Measurements from ENCODE around the gene SORCS3.

SORCS3 gene

DNA sequence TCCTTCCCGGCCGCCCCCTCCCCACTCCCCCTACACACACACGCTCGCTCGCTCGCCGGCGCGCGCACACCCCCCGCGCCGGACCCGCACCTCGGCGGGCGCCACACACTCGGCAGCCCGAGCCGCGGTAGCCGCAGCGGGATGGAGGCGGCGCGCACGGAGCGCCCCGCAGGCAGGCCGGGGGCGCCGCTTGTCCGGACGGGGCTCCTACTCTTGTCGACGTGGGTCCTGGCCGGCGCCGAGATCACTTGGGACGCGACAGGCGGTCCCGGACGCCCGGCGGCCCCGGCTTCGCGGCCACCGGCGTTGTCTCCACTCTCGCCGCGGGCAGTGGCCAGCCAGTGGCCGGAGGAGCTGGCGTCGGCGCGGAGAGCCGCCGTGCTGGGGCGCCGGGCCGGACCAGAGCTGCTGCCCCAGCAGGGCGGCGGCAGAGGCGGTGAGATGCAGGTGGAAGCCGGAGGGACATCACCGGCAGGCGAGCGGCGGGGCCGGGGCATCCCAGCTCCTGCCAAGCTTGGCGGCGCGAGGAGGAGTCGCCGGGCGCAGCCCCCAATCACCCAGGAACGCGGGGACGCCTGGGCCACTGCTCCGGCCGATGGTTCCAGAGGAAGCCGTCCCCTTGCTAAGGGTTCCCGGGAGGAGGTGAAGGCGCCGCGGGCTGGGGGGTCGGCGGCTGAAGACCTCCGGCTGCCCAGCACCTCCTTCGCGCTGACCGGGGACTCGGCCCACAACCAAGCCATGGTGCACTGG lies at the start of gene SORCS3:
SORCS3 (plus strand) TSS at position 104 of the 750 bp plus-strand sequence.
- DNase-seq (ENCODE audit: low read depth): no peak

DNA sequence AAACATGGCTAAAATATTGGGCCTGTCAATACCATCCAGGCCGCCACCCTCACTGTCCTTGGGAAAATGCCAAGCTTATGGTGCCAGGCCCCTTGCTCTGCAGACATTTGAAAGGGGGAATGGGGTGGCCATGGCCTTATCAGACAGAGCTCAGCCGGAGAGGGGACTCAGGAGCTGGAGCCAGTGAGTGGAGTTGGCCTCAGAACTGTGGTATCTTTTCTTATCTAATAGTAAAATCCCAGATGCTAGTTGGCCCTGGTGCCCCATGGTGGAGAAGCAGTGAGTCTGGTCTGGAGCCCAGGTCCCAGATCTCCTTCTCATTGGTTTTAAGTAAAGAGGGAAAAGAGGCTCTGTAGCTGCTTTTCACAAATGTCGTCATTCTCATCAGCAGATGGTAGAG lies 49.6 kb upstream of the SORCS3 start:
- DNase-seq (ENCODE audit: low read depth): no peak

DNA sequence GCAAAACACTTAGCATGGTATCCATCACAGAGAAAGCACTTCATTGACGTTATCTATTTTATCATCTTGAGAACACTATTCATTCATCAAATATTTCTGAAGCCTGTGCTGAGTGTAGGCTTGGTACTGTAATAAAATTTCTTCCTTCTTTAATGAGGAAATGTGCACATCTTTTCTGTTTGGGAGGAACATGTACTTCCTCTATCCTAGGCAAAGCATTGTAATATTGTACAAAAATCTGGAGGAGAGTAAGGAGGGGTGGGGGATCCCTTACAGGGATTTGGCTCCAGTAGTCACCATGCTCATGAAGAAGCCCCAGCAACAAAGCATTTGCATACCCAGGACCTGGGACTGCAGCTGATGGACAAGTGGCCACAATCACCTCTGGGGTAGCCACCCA lies 39.9 kb upstream of the SORCS3 start:
- DNase-seq (ENCODE audit: low read depth): no peak

DNA sequence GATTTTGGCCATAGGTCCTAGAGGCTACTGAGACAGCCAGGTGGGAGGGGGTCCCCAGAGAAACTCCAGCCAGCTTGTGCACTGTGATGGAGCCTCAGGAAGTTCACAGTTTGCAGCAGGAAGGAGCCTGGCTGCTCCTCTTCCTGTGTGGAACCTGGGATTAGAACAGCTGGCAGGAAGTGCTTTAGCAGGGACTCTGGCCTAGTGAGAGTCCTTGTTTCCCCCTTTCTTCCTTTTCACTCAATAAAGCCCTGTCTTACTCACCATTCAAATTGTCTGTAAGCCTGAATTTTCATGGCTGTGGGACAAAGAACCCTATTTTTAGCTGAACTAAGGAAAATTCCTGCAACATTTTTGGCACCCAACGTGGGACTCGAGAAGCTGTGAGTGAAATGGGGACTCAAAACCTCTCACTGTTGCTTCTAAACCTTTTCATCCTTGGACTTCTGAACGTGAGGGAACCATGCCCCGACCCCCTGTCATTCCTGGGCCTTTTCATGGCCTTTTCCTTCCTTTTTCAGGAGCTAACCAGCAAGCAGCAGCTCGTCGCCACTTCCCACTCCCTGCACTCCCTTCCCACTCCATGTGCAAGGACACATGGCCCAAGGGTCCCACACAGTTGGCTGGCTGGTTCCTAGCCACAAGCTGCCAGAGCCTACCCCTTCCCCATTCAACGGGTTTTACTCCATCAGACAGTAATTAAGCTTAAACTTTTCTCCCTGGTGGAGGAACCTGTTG lies 32.8 kb upstream of the SORCS3 start:
- no peak for DNase-seq (ENCODE audit: low read depth)

DNA sequence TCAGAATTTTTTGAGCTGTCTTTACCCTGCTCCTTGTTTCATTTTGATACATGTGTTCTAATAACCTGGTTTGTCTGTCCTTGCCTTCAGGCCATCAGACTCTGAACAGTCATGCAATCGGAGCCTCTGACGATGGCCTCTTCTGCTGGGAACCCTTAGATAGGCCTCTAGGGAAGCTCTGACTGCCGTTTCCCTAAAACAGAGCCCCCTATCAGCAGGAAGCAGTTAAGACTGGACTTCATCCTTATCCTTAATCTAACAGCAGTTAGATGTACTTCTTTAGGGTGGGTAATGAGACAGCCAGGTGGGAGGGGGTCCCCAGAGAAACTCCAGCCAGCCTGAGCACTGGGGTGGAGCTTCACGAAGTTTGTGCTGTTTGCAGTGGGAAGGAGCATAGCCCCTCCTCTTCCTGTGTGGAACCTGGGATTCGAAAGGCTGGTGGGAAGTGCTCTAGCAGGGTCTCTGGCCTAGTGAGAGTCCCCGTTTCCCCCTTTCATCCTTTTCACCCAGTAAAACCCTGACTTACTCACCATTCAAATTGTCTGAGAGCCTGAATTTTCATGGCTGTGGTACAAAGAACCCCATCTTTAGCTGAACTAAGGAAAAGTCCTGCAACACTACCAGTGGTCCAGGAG lies 28.4 kb upstream of the SORCS3 start:
- no peak for DNase-seq (ENCODE audit: low read depth)

DNA sequence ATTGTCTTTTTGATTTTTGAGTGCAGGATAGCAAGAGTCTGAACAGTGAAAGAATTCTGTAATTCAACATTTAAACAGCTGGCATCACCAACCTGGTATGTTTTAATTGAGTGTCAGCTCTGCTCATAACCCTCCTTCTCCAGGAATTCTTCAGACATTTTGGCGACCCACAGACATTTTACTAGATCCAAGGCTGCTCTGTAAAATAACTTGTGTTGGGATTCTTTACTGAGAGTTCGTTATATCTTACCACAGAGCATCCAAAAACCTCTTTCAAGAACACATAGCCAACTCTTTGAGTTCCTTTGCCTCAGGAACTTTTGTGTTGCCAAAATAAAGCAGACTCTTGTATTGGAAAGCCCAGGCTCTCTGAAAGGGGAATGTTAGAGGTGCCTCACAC lies 27.7 kb upstream of the SORCS3 start:
- no peak for DNase-seq (ENCODE audit: low read depth)

DNA sequence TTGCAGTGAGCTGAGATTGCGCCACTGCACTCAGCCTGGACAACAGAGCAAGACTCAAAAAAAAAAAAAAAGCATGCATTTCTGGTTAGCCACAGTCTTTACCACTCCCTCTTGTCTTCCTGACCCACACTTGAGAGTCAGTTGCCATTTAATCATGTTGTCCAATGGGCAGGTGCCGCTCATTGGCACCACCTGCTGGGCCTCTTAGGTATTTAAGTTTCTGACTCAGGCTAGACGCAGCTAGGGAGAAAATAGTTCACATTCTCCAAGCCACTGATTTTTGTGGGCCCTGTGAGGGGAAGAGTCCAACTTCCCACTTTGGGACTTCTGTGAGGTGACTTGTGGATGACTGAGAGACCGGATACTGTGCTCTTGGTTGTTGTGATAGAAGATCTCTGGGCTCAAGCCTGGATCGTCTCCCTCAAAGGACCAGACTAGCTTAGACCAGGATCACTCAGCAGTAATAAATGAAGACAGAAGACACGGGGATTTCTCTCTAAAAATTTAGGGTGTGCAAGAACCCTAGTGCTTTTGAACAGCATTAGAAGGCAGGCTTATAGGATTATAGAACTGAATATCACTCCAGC lies 26.8 kb upstream of the SORCS3 start:
- no peak for DNase-seq (ENCODE audit: low read depth)

DNA sequence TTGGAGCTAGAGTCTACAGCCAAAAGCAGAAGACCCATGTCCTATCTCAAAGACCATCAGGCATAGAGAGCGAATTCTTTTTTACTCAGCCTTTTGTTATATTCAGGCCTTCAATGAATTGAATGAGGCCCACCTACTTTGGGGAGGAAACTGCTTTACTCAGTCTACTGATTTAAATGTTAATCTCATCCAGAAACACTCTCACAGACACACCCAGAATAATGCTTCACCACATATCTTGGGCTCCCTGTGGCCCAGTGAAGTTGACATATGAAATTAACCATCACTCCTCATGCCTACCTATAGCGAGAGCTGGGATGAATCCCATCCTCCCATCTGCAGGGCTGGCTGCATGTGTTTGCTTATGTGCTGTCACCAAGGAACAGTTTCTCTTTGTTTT lies 26.0 kb upstream of the SORCS3 start:
- no peak for DNase-seq (ENCODE audit: low read depth)

DNA sequence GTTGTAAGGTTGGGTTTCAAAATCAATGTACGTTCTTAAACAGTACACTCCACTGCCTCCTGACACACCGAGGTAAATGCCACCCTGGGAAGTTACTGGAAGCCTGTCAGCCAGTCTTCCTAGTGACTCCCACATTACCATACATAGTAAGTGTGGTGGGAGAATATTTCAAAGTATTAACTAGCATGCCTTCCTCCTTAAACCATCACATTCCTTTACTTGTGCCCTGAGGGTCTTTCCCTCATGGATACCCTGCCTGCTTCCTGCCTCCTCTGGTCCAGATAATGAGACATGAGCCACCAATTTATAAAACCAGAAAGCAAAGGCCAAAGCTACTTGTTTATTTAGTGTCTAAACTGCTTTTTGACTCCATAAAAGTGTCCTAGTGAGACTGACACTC lies 23.3 kb upstream of the SORCS3 start:
- no peak for DNase-seq (ENCODE audit: low read depth)

DNA sequence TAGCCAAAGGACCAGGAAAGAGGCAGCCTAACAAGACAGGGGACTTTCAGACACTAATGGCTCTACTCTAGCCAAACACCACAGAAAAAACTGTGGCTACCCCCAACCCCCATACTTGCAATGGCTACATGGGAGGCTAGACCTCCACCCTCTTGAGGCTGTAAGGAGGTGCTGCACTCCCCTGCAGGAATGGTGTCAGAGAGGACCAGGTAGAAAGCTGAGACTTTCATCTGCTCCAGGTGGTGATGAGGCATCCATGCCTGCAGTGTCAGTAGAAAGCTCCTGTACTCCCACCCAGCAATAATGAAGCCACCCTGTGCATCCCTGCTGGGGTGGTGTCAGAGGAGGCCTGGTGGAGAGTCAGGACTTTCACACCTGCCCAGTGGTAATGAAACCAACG lies 18.9 kb upstream of the SORCS3 start:
- no peak for DNase-seq (ENCODE audit: low read depth)

DNA sequence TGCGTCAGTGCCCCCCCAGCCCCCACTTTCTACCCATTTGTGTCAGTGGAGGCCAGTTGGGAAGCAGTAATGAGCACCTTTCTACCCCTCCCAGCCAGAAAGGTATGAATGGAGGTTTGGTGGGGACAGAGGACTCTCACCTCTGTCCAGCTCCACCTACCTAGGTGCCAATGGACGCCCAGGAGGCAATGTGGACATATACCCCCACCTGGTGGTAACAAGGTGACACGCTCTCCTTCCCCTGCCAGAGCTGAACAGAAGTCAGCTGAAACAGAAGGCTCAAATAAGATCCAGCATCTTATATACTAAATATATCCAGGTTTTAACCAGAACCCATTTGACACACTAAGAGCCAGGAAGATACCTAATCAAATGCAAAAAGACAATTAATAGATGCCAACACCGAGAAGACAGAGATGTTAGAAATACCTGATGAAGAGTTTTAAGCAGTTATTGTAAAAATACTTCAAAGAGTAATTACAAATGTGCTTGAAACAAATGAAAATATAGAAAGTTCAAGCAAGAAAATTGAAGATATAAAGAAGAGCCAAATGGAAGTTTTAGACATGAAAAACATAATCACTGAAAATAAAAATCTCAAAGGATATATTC lies 18.4 kb upstream of the SORCS3 start:
- no peak for DNase-seq (ENCODE audit: low read depth)

DNA sequence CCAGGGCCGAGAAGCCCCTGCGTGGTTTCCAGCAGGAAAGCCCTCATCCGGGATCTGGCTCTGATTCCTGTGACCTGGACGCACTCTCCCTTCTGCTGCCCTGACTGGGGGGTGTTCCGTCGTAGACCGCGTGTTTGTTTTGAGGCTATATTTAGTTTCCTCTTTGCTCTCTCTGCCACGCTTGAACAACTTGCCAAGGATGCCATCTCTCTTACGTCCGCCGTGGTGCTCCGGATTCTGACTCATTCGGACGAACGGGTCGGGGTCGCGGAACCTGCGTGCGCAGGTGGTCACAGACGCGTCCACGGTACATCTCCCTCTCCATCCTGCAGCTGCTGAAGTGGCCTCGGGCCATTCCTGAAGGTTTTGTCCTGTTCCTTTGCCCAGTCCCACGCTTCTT lies 10.4 kb upstream of the SORCS3 start:
- no peak for DNase-seq (ENCODE audit: low read depth)

DNA sequence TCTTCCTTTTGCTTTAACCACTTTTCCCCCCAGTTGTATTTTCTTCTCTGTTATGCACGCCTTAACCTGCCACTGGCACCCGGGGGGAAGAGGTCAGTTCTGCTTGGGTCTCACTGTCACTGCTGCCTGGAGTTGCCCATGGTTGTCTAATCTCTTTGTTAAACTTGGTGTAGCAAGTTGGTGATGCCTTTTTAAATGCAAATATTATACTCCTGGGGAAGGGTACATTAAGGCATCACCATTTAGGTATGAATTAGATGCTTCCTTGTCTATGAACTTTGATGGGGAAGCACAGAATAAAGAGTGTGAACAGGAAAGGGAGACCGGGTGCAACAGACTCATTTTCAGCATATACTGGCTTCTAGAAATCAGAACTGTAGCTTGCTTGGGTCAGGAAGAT lies 9.1 kb upstream of the SORCS3 start:
- no peak for DNase-seq (ENCODE audit: low read depth)

DNA sequence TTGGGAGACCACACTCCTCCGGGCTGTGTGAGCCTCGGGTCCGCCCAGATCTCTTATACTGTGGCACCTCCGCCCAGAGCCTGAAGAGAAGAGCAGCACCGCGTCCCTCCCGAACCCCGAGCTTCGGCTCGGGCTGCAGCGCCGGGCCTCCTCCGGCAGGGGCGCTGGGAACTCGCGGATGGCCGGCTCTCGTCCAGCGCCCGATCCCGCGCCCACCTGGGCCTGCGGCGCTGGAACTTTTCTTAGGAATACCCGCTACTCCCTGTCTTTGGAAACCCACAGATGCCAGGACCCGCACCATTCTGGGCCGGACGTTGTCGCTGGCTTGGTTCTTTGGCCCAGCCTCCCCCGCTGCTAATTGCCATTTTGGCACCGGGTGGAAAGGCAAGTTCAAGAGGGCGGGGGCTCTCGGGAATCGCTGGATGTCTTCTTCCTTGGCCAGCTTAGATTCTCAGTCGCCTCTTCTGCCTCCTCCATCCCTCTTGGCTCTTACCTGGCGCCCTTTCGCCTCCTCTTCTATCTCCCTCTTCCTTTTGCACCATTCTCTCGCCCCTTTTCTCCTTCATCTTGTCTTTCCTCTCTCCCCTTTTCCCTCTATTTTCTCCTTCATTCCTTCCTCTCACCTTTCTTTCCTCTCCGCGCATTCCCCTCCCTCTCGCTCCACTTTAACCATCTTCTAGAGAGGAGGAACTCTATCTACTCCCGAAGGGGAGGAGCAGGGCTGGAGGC lies 2.1 kb upstream of the SORCS3 start:
- no peak for DNase-seq (ENCODE audit: low read depth)

DNA sequence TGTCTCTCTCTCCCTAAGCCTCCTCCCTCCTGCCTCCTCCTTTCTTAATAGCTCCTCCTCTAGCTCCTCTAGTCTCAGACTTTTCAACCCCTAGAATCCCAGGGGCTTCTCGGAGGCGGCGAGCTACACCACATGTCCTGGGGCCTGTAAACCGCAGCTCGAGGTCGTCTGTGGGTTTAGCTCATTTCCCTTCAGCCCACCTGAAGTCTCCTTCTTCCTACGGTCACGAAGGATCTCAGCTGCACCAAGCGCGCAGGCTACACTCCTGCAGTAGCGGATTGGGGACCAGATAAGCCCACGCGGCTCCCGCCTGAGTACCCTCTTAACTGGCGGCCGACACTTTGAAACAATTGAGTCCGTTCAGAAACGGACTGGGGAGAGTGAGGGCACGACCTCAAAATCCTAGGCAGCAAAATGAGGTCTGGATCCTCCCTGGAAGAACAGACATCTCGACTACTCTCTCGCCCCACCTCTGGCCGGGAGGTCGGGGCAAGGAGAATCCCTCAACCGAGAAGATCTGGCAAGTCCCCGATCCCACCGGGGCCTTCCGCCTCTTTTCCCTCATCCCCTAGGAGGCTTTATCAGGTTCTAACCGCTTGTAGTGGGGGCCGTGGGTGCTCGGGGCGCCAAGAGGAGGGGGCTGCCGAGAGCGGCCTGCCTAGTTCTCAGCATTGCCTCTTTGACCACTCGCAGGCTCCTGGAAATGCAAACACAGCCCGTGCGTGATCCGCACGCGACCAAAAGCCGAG lies 1.3 kb upstream of the SORCS3 start:
- no peak for DNase-seq (ENCODE audit: low read depth)

DNA sequence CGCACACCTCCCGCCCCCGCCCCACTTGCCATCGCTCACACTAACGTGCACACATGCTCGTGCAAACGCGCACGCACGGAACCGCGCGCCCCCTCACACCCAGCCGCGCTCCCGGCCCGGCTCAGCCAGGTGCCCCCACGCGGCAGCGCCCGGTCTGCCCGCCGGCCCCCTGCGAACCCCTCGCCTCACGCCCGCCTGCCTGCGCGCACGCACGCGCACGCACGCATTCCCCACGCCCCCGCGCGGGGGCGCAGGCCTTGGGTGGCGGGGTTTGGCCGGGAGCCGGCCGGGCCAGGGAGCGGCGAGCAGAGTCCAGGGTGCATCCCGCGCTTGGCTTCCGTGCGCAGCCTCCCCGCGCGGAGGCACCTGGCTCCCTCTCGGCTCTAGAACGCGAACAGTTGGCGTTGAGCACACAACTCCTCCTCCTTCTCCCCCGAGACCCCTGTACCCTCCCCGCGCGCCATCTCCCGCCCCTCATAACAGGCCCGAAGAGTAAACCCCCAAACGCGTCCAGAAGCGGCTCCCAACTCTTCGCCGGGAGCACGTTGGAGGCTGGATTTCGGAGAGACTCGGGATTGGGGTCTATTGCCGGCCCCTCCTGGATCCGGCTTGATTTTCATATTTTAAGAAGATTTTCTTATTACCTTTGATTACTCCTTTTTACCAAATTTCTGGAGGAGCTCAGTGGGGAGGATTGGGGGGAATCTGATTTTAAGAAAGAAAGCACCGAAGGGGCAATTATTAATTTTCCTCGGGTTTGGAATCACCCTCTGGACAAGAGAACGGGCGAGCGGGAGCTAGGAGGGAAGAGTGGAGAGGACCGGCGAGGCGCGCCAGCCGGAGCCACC lies 527 bp upstream of the SORCS3 start:
- no peak for DNase-seq (ENCODE audit: low read depth)

DNA sequence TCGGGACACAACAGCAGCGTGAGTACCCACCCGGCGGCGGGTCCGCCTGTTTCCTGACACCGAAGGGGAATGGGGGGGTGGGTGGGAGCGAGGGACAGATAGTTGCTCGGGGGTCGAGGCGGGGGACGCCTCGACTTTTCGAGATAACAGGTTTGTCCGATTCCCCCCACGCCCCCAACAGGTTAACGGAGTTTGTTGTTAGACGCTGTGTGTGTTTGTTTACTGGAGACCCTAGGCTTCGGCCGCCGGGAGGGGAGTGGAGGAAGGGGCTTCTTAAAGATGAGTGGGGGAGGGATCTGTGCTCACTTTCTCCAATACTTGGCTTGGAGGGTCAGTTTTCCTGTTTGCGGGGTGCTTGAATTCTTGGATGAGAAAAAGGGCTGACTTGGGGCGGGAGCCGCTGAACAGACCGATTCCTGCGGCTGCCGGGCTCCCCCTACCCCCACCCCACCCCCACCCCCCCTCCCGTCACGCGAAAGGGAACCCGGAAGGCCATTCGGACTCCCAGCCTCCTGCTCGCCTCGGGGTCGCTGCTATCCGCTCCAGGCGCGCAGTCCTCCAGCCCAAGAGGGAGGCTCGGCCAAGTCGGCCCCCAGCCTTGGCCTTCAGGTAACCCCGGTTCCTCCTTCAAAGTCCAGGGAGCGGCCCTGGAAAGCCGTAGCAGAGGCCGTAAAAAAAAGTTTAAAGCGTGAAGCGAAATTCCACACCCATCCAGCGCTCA lies 1.0 kb downstream of the SORCS3 start:
- no peak for DNase-seq (ENCODE audit: low read depth)

DNA sequence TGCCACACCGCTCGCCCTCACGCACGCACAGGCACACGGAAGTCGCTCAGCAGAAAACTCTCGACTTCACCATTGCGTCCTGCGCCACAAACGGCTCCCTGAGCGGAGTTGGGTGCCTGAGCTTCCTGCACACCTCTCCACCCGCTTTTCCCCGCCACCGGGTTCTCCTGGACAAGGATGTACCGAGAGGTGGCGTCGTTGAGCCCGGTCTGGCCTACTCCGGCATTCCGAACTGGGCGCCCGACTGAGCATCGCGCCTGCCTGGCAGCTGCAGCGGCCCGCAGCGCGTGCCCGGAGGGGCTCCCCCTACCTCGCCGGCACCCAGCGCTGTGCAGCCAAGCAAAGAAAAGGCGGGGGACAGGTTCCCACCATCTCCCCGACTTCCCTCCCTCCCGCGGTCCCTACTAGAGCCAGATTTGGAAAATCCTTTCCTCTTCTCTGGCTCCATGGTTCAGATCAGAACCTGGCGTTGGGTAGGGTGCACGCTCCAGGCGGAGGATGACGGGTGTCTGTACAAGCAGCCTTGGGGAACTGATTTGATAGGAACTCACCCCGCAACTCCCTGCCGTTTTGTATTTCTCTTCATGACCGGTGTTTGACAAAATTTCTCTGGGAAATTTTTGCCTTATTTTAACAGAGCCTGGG lies 1.7 kb downstream of the SORCS3 start:
- DNase-seq (ENCODE audit: low read depth): no peak

DNA sequence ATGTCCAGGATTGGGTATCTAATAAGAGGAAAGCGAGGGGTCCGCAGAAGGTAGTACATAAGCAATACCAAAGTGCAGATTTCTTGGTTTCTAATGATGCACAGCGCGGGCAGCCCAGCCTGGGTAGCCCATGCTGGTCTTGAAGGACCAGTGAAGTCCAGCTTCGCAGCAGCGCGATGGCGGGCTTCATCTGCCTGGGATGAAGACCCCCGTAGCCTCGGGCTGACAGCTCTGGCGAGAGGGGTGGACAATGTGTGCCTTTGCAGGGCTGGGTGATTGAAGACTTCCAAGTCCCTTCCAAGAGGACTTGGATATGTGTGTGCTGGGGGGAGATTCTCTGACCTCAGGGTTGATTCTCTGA lies 2.2 kb downstream of the SORCS3 start:
- DNase-seq (ENCODE audit: low read depth): no peak
